OCI-LY3 (cell line): ENCODE results near the gene HECTD4.

Source experiments
- CTCF ChIP-seq: fragments of 200-600, 300-600 bp; sonication (generic); IDR thresholded peaks from 2 replicates; pipeline ENCODE4 v1.5.1; 2014; ENCODE audit warnings: antibody characterized with exemption, low read length, low read depth
- EZH2phosphoT487 ChIP-seq: fragments of 200-600 bp; shearing (Covaris generic); IDR thresholded peaks from 2 replicates; pipeline ENCODE4 v1.6.1; 2018; ENCODE audit warnings: antibody characterized with exemption, mixed run types, low read depth

DNA sequence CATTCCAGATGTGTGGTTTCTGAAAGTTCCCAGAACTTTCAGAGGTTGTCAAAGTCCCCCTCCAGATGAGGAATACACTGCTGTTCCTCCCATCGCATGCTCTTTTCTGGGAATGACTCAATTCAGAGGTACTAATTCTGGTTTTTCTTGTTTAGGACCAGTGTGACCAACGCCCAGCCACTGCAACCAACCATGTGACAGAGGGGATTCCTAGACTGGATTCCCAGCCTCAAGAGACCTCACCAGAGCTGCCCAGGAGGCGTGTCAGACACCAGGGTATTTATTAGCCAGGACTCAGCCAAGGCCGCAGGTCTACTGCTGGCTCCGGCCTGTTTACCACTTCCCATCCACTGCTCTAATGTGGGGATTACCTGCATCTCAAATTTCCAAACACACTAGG is 232.6 kb downstream of the HECTD4 start:
- TF ChIP-seq CTCF (no peak), EZH2phosphoT487 (no peak)
